Measurements from ENCODE around the gene MUC4. TPM values are rescaled to one million over a fixed set of nuclear protein-coding genes. Genes with fewer than 3 reads are reported as not detected.
"Not testable (repeated sequence)": the region's sequence is repeated elsewhere in the genome, so short reads cannot be mapped to it uniquely, and the experiment has no call there.

MUC4 gene
- total and polyA plus RNA-seq, 10 of the 15 experiments (the other 5 are each of a cell fraction or from before 2014, with no cell fraction given) = 0.02 to 0.46 (median 0.27) TPM; not detected in 4

DNA sequence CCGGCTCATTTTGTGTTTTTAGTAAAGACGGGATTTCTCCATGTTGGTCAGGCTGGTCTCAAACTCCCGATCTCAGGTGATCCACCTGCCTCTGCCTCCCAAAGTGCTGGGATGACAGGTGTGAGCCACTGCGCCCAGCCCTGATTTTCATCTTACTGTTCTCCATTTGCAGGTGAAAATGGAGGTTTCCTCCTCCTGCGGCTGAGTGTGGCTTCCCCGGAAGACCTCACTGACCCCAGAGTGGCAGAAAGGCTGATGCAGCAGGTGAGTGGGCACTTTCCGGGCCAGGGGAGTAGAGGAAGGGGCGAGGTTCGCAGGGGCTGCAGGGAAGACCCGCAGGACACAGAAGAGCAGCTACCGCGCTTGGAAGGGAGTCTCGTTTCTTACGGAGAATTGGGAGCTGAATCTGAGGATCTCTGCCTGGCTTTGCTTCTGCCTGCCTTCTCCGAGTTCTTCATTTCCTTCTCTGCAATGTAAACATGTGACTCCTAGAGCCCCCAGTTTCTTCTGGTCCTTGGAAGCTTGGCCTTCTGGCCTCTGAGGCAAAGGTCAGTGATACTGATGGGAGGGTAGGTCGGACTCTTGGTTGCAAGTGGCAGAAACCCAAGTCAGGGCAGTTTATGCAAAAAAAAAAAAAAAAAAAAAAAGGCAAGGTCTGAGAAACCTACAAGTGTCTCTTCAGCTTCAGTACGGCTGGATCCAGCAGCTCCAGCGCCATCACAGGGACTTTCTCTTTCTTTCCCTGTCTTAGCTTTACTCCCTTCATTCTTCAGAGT, 82.1 kb downstream of the MUC4 start (continued):
- TF ChIP-seq, protein P1, sequence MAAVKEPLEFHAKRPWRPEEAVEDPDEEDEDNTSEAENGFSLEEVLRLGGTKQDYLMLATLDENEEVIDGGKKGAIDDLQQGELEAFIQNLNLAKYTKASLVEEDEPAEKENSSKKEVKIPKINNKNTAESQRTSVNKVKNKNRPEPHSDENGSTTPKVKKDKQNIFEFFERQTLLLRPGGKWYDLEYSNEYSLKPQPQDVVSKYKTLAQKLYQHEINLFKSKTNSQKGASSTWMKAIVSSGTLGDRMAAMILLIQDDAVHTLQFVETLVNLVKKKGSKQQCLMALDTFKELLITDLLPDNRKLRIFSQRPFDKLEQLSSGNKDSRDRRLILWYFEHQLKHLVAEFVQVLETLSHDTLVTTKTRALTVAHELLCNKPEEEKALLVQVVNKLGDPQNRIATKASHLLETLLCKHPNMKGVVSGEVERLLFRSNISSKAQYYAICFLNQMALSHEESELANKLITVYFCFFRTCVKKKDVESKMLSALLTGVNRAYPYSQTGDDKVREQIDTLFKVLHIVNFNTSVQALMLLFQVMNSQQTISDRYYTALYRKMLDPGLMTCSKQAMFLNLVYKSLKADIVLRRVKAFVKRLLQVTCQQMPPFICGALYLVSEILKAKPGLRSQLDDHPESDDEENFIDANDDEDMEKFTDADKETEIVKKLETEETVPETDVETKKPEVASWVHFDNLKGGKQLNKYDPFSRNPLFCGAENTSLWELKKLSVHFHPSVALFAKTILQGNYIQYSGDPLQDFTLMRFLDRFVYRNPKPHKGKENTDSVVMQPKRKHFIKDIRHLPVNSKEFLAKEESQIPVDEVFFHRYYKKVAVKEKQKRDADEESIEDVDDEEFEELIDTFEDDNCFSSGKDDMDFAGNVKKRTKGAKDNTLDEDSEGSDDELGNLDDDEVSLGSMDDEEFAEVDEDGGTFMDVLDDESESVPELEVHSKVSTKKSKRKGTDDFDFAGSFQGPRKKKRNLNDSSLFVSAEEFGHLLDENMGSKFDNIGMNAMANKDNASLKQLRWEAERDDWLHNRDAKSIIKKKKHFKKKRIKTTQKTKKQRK (IDR thresholded peaks at IDR 0.05; ENCODE audit: low read depth, low read length) = no peak

DNA sequence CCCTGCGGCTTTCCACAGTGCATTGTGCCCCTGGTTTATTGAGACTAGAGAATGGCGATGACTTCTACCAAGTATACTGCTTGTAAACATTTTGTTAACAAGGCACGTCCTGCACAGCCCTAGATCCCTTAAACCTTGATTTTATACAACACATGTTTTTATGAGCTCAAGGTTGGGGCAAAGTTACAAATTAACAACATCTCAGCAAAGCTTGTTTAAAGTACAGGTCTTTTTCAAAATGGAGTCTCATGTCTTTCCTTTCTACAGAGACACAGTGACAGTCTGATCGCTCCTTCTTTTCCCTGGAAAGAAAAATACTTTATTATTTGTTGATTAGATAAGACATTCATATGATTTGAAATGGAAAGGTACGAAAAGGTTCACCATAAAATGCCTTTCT, 82.9 kb downstream of the MUC4 start:
- in situ Hi-C loops (cut with MboI) = loop anchor here (5.0 kb wide), 1 partner anchor 111 kb away; no protein-coding TSS in a partner anchor
- H3K4me3 ChIP-seq; POLR2A ChIA-PET; intact Hi-C loops (cut with micrococcal nuclease; ENCODE audit: unreplicated experiment); H3K36me3 ChIP-seq (ENCODE audit: control insufficient read depth in 2 of 2, insufficient read depth in 2 of 2, low read length in 1 of 2); H3K27me3 ChIP-seq (replicated peaks in 1 of 2; ENCODE audit: control insufficient read depth in 2 of 2, insufficient read depth in 2 of 2, low read length in 1 of 2); ATAC-seq; H3K4me2 ChIP-seq (ENCODE audit: control insufficient read depth, insufficient read depth); H3K27ac ChIP-seq (ENCODE audit: control insufficient read depth, insufficient read depth); SMC1A ChIA-PET (ENCODE audit: uncharacterized antibody, unreplicated experiment); H4K20me1 ChIP-seq (ENCODE audit: control insufficient read depth, insufficient read depth); H3K79me2 ChIP-seq (ENCODE audit: control insufficient read depth, insufficient read depth, low read length); RAD21 ChIA-PET (ENCODE audit: unreplicated experiment); BruUV-seq (replicated peaks); H3K9me3 ChIP-seq (replicated peaks; ENCODE audit: control insufficient read depth, insufficient read depth, low read length); FAIRE-seq; H2AFZ ChIP-seq (ENCODE audit: control insufficient read depth, low read depth, low read length); DNase-seq (ENCODE audit: low read depth, low spot score); H3K9ac ChIP-seq (ENCODE audit: control insufficient read depth, insufficient read depth, low read length); H3K4me1 ChIP-seq (ENCODE audit: control insufficient read depth, insufficient read depth, low read length): not testable (repeated sequence)
- CTCF ChIA-PET = interaction anchor here (0.7 kb wide), 1 partner anchor 1533 kb away, joined by 3 read pairs; no protein-coding TSS in a partner anchor
- WGBS (ENCODE audit: insufficient coverage, insufficient replicate concordance, low lambda C conversion rate, missing lambda C conversion rate) = 52% methylated on average over 5 of the region's 5 CpGs

Measured in GM12878 (cell line).